Measurements from ENCODE around the gene DNAL4.
"Not testable (repeated sequence)": the region's sequence is repeated elsewhere in the genome, so short reads cannot be mapped to it uniquely, and the experiment has no call there.

Gene DNAL4

DNA sequence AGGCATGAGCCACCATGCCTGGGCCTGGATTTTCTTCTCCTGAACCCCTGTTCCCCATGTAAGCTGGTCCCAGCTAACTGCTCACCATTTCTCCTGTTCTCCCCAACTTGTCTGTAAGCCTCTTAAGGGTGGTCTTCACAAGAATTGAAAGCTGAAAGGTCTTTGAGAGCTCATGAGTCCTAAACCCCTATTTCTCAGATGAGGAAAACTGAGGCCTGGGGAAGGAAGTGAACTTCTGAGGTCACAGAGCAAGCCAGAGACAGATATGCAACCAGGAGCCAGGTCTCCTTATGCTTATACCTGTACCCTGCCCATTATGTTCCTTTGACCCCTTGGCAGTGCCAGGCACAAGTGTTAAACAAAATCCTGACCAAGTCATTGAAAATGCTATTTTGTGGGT is 33.6 kb upstream of the DNAL4 start:
- DNase-seq (ENCODE audit: low read depth) = no peak

DNA sequence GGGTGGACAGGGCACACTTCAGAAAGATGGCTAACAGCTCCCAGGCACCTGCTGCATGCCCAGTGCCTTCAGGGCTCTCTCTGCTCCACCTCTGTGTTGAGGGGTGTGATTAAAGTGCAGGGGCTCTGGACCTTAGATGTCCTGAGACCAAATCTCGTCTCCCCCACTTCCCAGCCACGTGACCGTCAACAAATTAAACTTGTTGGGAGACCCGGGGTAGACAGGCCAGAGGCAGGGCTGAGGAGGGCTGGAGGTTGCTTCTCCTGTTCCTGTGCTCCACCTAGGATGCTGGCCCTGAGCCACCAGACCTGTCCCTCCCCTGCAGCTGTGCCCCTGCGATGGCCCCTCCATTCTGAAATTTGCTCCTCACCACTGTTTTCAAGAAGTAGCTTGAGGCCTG is 32.9 kb upstream of the DNAL4 start:
- no peak for DNase-seq (ENCODE audit: low read depth)

DNA sequence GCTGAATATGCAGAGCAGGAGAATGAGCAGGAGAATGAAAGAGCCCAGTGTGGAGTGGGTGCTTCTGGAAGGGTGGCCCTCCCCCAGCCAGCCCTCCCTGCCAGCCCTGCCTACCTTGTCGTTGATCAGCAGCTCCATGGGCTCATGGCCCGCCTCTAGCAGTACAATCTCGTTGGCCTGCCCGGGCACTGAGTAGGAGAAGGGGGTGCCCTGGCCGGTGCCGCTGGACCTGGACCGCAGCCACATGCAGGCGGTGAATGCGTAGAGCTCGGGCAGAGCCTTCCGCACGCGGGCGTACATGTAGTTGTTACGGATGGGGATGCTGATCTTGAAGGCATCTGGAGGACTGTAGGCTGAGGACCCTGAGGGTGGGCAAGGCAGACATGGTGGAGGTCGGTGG is 32.4 kb upstream of the DNAL4 start:
- no peak for DNase-seq (ENCODE audit: low read depth)

DNA sequence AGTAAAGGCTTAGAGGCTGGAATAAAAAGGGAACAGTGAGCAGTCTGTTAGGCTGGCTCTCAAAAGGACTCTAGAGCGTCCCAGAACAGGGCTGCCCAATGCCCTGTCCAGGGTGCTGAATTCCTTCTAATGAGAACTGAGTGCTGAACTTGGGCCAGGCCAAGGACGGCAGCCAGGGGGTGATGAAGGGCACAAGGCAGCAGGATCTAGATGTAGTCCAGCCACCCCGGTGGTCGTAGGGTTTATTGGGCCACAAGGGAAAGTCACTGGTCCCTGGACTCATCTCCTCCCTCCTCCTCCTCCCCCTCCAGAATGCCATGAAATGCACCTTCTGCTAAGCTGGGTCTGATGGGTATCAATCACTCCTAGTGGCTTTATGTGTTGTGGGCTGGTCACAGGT is 30.6 kb upstream of the DNAL4 start:
- peak; percentile 72 for DNase-seq (ENCODE audit: low read depth)

DNA sequence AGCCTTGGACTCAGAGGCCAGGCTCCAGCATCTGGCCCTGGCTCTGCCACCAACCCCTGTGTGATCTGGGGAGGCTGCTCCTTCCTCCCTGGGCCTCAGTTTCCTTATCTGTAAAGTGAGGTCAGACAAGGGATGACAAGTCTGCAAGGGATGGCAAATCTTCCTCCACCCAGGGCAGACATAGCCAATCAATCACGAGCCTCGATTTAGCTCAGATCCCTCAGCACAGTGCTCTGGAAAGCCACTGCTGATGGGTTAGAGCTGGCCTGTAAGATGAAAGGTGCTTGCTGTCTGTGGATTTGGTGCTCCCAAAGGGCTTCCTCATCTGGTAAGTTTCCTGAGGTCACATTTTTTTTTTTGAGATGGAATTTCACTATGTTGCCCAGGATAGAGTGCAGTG is 29.7 kb upstream of the DNAL4 start:
- no peak for DNase-seq (ENCODE audit: low read depth)

DNA sequence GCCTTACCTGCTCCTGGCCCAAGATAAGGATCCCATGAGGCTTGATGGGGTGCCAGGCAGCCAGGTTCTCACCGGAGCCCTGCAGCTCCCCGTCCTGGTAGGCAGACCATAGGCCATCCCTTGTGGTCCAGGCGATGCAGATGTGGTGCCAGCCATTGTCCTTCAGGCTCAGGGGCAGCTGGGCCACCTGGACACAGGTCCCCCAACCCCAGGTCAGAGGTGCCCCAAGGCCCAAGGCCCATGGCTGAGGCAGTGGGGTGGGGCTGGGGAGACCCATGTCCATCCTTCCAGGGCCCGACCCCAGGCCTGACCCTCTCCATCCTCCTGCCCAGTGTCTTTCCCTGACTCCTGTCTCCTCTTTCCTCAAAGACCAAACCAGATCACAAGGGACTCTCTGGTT is 29.1 kb upstream of the DNAL4 start:
- no peak for DNase-seq (ENCODE audit: low read depth)

DNA sequence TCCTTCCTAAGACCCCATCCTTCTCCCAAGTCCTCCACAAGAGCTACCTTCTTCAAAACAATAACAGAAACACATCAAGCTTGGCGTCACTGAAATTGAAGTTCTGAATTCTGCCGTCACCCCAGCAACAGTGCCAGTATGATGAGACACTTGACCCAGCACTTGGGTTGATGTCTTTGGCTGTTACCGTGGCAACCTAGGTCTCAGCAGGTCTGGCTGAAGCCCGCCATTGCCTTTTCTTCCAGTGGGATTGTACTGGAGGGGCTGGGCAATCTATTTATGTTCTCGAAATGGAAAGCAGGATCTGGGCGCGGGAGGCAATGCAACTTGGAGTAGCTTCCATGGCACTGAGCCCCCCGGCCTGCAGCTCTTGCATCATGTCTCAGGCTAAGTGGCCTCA is 26.1 kb upstream of the DNAL4 start:
- no peak for DNase-seq (ENCODE audit: low read depth)

DNA sequence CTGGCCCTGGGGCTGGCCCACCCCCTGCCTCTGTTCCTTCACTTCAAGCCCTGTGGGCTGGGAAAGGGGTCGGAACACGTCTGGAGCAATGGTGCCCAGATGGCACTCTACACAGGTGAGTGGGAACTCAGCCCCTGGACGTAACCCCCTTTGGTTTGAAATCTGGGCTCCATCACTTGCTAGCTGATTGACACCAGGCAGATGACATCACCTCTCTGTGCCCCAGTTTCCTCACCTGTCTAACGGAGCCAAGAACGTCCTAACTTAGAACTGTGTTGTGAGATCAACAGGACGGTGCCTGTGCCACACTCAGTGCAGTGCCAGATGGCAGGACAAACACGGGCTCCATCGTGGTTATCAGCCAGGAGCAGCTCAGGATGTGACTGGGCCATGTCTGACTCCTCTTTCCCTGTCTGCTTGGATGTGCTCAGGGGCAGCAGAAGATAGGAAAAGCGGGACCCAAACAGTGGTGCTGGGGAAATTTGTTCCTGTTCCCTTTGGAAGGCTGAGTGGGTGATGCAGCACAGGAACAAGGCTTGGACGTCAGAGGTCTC is 25.5 kb upstream of the DNAL4 start:
- DNase-seq (ENCODE audit: low read depth) = no peak

DNA sequence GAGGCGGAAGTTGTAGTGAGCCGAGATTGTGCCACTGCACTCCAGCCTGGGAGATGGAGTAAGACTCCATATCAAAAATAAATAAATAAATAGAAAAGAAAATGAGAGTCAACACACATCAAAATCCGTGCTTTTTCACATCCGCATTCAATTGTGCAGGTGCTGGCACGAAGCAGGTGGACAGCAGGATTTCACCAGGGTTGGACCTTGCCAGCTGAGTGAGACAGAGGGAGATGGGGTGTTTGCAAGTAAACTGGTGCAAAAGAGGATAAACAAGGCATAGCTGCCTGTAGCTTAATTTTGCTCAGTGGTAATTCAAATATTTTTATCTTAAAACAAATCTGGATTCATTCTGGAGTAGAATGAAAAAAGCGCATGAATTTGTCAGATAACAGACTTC is 23.3 kb upstream of the DNAL4 start:
- DNase-seq (ENCODE audit: low read depth) = no peak

DNA sequence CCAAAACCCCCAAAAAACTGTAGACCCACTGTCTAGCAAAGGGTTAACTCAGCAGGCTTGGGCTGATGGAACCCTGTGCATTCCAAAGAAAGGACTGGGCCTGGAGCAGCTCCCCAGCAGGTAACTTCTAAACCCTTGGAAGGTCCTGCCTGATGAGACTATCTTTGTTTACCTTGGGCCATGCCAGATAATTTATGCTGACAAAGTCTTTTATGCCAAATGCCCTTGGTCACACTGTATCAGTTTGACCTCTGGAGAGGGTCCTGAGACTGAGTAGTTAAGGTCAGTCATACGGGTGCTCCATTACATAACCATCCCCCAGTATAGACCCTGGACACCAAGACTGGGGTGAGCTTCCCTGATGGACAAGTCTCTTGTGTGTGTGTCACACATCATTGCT is 21.9 kb upstream of the DNAL4 start:
- DNase-seq (ENCODE audit: low read depth) = no peak

DNA sequence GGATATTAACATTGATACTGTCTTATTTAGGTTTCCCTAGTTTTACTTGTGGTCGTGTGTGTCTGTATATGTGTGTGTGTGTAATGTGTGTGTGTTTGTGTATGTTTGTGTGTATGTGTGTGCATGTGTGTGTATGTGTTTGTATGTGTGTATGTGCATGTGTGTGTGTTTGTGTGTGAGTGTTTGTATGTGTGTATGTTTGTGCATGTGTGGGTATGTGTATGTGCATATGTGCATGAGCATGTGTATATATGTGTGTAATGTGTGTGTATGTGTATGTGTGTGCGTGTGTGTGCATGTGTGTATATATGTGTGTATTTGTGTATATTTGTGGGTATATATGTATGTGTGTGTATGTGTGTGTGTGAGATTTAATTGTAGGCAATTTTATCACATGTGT is 17.3 kb upstream of the DNAL4 start:
- DNase-seq (ENCODE audit: low read depth) = no peak

DNA sequence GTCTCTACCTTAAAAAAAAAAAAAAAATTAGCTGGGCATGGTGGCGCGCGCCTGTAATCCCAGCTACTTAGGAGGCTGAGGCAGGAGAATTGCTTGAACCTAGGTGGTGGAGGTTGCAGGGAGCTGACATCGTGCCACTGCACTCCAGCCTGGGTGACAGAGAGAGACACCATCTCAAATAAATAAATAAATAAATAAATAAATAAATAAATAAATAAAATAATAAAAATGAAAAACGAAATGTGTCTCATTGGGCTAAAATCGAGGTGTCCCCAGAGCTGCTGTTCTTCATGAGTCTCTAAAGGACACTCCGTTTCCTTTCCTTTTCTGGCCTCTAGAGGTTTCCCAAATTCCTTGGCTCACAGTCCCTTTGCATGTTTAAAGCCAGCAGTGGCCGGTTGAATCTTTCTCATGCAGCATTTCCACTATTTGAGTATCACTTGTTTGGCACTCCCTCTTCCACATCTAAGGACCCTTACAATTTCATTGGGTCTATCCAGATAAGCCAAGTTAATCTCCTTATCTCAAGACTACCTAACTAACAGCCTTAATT is 11.2 kb upstream of the DNAL4 start:
- not testable (repeated sequence) for DNase-seq (ENCODE audit: low read depth)

DNA sequence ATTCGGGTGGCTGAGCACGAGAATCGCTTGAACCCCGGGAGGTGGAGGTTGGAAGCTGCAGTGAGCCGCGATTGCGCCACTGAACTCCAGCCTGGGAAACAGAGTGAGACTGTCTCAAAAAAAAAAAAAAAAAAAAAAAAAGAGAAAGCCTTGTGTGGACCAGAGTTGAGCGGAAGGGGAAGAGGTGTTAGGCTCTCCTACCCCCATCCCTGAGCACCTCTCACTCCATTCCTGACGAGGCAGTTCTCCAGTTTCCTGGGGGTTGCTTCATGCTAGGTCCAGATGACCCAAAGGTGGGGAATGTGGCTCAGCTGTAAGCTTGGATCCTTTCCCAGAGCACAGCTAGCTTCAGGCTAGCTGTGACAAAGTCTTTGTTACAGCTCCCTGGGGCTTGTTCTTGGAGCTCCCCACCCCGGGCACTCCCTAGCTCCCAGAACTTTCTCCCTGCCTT is 8.8 kb upstream of the DNAL4 start:
- DNase-seq (ENCODE audit: low read depth) = peak; percentile 96

DNA sequence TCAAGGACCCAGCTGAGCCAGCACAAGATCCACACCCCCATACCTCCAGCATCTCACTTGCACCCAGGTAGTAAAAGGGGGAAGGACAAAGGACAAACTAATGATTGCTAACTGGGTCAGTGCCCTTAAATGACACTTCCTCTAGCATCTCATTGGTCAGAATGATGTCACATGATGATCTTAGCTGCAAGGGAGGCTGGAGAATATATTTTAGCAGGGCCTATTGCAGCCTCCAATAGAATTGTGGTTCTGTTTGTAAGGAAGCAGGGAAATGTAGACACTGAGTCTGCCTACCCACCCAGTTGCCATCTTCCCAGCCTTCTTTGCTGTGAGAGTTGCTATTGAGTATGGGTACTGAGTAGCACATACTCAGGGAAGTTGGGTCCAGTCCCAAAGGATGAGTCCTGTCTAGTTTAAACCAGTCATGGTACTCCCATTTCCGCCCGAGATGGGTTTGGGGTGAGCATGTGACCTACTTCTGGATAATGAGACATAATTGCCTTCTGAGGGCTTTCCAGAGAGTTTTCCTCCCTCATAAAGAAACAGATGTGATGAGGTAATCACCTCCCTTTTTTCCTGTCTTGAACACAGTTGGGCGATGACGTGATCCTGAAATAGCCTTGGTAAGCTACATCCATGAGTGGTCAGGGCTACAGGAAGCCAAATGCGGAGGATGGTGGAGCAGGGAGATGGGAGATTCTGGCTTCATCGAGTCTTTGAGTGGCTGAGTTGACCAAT is 5.5 kb upstream of the DNAL4 start:
- DNase-seq (ENCODE audit: low read depth) = no peak

DNA sequence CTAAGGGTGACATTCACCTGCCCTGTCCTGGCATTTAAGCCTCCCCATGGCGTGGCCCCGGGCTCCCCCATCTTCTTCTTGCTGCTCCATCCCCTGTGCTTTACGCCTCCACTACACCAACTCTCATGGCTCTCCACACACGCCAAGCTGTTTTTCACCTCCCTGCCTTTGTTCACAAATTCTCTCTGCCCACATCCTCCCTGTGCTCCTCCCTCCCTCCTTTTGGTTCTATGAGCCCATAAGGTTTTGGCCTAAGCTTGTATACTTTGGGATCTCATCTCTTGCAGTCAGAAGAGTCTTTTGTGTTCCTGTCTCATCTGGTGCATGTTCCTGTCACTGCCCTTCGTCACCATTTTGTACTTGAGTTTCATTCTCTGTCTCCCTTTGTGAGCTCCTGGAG is 4.6 kb upstream of the DNAL4 start:
- DNase-seq (ENCODE audit: low read depth) = no peak

DNA sequence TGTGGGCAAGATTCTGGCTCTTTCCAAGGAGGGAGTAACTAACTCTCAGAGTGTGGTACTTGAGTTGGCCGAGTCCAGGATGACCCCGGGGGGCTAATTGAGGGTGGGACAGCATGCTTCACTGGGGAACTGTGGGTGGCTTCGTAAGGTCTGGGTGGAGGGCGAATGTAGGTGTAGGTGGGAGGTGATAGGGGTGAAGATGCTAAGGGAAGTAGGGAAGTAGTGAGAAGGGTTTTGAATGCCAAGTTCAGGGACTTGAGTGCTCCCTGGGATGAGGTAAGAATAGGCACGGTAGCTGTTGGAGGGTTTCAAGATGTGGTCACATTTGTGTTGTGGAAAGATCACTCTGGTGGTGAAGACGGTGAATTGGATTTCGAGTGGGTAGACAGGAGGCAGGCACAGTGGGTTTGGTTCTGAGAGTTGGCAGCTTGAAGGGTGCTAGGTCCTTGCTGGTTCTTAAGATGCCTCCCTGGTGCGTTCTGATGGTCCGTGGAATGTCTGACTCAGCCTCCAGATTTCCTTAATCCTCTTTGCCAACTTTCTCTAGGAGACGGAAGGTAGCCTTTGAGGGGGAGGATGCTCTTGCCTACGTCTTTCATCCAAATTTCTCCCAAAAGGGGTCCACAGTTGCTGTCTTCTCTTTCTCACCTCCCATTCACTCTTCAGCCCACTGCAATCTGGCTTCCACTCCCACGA is 2.5 kb upstream of the DNAL4 start:
- DNase-seq (ENCODE audit: low read depth) = peak; percentile 8

DNA sequence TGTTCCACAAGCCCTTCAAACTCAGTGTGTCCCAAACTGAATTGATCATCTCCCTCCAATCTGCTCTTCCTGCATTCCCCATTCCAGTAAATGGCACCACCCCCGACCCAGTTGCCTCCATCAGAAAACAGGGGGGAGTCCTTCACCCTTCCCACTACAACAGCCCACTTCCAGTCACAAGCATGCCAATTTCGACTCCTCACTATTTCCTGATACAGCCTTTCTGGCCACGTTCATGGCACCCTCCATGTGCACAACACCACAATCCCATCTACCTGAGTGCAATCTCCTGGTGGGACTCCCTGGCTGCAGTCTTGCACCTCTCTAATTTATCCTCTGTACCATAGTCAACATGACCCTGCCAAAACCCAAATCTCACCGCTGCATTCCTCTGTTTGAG is 1.6 kb upstream of the DNAL4 start:
- no peak for DNase-seq (ENCODE audit: low read depth)

DNA sequence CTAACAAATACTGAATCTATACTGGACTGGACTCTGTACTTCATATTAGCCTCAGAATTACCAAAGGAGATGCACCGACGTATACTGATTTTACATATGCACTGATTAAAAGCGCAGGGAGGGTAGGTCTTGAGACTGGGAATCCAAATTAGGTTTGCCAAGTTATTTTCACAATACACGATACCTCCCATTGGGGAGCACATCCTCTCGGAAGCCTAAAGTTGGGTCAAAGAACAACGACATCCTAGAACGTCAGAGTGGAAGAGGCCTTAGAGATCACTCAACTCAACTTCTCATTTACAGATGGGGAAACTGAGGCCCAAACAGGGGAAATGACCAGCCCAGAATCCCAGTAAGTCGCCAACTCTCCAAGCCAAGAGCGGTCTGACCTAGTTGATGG is 626 bp downstream of the DNAL4 start:
- no peak for DNase-seq (ENCODE audit: low read depth)

DNA sequence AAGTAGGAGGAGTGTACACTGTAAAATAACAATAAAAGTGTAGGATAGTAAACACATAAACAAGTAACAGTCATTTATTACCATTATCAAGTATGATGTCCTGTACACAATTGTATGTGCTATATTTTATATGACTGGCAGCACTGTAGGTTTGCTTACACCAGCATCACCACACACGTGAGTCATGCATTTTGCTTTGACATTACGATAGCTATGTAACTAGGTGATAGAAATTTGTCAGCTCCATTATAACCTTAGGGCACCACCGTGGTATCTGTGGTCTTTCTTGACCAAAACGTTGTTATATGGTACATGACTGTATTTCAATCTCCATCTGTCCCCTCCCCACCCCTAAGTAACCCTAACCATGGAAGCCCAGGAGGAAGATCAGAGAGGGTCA is 1.1 kb downstream of the DNAL4 start:
- DNase-seq (ENCODE audit: low read depth) = peak; percentile 50

DNA sequence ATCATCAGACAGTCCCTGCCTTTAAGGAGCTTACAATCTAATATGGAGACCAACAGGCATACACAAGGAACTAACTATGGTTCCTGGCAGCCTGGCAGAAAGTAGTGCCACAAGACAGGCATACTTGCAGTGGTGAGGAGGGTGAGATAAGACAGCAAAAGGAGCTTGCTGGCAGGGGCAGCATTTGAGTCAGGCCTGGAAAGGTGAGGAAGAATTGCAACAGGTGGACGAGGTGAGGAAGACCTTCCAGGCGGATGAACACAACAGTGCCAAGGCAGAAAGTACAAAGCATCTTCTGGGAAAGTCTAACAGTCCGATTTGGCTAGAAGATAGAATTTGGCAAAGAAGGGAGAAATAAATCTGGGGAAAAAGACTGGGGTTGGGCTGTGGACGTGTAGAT is 4.3 kb downstream of the DNAL4 start:
- no peak for DNase-seq (ENCODE audit: low read depth)

DNA sequence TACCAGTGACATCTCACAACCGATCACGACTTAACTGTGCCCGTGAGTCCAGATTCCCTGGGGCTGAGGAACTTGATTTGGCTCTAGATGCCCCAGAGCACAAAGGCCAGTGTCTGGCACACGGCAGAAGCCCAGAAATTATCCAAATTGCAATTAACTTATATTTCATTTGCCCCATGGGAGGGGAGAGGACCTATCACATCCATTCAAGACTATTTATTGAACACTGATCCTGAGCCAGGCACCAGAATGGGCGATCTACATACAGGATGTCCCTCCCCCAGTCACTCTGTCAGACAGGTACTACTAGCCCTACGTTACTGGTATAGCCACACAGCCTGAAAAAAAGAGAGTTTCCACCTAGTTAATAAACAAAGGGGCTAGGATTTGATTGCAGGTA is 5.1 kb downstream of the DNAL4 start:
- no peak for DNase-seq (ENCODE audit: low read depth)

DNA sequence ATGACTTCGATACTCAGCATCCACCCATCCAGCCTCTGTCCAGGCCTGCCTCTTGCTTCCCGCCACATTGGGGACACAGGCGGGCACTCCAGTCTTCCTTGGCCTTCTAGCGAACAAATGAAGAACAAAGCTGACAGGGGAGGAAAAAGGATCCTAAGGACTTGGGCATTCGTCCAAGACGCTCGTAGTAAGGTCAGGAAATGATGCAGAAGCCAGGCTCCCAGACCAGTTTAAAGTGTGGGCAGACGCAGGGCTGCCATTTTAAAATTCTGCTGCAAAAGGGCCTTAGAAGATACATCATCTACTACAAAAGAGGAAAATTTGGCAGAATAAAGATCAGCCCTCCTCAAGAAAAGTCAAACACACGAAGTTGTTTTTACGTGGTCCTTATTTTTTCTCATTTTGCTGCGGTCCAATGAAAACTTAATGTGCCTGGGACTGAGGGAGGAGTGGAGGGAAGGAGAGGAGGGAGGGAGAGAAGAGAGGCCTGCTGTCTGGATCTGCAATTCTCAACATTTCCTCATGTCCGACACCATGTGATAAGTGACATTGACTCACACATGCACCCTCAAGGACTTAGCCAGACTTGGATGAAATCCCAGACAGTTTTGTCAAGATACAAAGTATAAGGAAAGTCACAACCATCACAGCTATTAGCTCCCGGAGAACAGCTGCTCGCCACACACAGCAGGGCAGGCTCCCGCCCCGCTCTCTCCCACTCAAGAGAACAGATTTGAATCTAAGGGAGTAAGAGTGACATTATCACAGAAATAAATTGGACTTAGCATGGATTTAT is 5.7 kb downstream of the DNAL4 start:
- peak; percentile 91 for DNase-seq (ENCODE audit: low read depth)

DNA sequence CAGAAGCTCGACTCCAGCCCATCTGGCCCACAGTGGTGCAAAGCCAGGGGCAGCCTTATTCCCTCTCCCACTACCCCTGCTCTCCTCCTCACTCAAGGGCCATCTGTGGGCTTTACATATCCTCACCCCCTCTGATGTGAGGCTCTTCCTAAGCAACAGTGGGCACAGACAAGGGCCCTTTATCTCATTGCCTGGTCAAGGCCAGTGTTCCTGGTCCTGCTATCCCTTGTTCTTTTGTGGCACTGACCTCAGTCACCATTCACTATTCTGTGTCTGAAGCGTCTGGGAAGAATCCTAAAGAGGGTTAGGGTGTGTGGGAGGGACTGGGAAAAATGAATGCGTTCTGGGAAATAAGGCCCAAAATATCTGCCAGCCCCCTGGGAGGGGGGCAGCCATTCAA is 7.3 kb downstream of the DNAL4 start:
- no peak for DNase-seq (ENCODE audit: low read depth)
